Measurements from ENCODE around the gene SND1. TPM values are rescaled to one million over a fixed set of nuclear protein-coding genes. Genes with fewer than 3 reads are reported as not detected.

Gene SND1
- total RNA-seq, 1 donor from 2014 or later: 125 TPM

GRCh38 chr7:128112018-128112780, 460.2 kb downstream of the SND1 start:
- no peak for DNase-seq (ENCODE audit: low spot score)
- no peak for ATAC-seq
- intact Hi-C loops (cut with DNase I): no loop called here

DNA sequence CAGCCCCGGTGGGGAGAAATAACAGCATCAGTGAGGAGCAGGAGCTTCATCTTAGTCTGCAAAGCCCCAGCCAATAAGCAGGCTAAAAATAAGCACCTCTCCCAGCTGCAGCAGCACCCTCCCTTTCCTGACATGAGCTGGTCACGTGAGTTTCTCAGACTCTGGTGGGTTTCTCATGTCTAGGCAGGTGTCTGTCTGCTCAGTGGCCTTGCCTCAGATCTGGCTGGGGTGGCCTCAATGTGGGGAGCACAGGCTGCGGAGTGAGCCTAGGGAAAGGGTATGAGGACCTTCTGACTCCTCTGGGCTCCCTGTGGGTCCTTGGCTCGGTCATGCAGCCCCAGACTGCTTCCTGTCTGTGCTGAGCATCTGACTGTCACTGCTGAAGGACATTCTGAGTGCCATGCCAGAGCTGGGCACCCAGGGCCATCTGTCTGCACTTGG, 460.8 kb downstream of the SND1 start:
- no peak for ATAC-seq
- DNase-seq (ENCODE audit: low spot score): no peak
- intact Hi-C loops (cut with DNase I): no loop called here

DNA sequence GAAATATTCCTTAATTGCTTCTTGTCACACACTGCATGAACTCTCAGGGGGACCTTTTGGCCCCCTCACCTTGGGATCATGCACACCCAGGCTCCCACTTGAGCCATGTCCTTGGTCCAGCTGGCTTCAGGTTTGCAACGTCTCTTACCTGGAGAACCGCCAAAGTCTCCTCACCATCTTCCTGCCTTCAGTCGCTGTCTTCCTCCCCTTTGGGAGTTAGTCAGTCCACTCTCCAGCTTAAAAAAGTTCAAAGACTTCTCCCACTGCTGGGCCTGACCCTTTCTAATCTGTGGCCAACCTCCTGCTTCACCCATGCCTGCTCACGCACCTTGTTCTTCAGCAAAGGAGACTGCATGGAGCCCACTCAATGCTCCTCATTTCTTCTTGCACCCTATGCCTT, 461.8 kb downstream of the SND1 start:
- intact Hi-C loops (cut with DNase I): no loop called here
- DNase-seq (ENCODE audit: low spot score) (no peak), ATAC-seq (no peak)

GRCh38 chr7:128114806-128115205, 462.8 kb downstream of the SND1 start:
- intact Hi-C loops (cut with DNase I): no loop called here
- no peak for ATAC-seq

DNA sequence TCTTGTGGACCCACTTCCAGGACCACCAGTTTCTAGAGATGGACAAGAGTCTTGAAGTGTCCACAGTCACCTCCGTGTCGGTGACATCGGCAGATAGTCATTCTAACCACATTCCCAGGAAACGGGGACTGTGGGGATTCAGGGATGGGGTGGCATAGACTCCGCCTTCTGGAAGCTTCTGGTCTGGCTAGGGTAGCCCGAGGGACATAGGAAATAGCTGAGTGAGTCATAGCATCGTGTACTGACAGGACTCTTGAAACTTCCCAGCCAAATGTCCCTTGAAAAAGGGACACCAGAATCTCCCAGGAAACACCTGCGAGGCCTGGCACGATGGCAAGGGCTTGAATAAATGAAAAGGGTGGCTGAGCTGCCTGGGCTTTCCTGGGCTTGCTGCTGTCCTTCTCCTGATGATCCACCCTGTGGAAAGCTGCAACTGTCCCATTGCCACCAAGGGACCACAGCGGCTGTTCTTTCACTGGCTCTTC, 463.4 kb downstream of the SND1 start:
- intact Hi-C loops (cut with DNase I): no loop called here
- ATAC-seq (no peak), DNase-seq (ENCODE audit: low spot score) (no peak)

More at GRCh38 chr7:128114806-128115205, 462.8 kb downstream of the SND1 start:
- DNase-seq (ENCODE audit: low spot score): no peak

DNA sequence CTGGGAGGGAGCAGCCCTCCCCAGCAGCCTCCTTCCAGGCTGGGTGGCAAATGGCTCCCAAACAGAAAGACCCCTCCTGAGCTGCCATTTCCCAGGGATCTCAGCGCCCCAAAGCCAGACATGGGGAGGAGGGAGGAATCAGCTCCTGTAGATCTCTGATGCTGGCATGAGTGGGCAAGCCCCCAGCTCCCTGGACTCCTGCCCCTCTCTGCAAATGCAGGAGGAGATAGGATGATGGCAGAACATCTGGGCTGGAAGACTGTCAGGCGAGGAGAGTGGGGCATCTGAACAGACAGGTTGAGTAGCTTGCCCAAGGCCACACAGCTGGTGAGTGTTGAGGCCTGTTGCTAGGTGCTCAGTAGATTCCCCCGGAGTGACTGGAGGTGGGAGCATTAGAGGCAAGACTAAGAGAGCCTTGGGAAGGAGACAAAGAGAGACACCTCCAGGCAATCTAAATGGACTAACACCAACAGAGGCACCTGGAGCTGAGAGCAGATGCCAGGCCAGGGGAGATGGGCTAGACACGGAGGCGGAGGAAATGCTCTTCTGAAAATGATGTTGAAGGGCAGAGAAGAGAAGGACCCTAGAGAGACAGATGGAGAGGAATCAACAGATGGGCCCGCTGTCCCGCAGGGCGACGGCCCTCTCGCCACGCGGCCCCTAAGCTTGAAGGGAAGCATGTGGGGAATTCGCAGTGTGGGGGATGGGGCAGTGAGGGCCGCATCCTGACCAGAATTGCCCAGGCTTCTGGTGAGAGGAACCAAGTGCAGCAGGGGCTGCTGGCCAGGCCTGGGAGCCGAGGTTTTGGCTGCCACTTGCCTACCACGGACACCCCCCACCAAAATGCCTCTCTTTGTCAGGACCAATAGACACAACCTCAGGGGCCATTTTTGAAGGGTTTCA, 464.1 kb downstream of the SND1 start:
- intact Hi-C loops (cut with DNase I): no loop called here
- DNase-seq (ENCODE audit: low spot score): no peak
- no peak for ATAC-seq

- no peak for DNase-seq (ENCODE audit: low spot score)
- ATAC-seq: no peak
- intact Hi-C loops (cut with DNase I): no loop called here
These were observed 464.7 kb downstream of the SND1 start for GRCh38 chr7:128116740-128117139.

GRCh38 chr7:128117691-128118090, 465.7 kb downstream of the SND1 start:
- intact Hi-C loops (cut with DNase I): no loop called here
- DNase-seq (ENCODE audit: low spot score) (no peak), ATAC-seq (no peak)

DNA sequence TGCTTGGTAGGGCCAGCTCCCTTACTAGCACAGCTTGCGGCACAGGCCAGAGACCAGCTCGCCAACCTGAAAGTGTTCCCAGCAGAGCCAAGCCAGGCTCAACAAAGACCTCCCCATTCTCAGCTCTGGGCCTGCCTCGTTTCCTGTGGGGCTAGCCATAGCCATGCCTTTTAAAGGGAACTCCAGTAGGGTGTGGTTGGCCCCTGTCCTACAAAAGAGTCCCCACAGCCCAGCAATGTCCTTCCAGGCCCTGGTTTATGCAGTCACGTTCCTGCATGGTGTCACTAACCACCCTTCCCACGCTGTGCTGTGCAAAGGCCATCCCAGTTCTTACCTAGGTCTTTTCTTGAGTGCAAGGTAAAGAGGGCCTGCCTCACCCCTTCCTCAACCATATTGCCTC, 467.0 kb downstream of the SND1 start:
- ATAC-seq (no peak), DNase-seq (ENCODE audit: low spot score) (no peak)

GRCh38 chr7:128120116-128120515, 468.1 kb downstream of the SND1 start:
- ATAC-seq (no peak), DNase-seq (ENCODE audit: low spot score) (no peak)
- intact Hi-C loops (cut with DNase I): no loop called here

More for the DNA sequence above, 467.0 kb downstream of the SND1 start:
- intact Hi-C loops (cut with DNase I): no loop called here

GRCh38 chr7:128120976-128121490, 469.0 kb downstream of the SND1 start:
- DNase-seq (ENCODE audit: low spot score) (no peak), ATAC-seq (no peak)
- intact Hi-C loops (cut with DNase I): no loop called here

GRCh38 chr7:128121711-128122530, 469.9 kb downstream of the SND1 start:
- intact Hi-C loops (cut with DNase I): no loop called here
- ATAC-seq: peak; percentile 79
- no peak for DNase-seq (ENCODE audit: low spot score)

DNA sequence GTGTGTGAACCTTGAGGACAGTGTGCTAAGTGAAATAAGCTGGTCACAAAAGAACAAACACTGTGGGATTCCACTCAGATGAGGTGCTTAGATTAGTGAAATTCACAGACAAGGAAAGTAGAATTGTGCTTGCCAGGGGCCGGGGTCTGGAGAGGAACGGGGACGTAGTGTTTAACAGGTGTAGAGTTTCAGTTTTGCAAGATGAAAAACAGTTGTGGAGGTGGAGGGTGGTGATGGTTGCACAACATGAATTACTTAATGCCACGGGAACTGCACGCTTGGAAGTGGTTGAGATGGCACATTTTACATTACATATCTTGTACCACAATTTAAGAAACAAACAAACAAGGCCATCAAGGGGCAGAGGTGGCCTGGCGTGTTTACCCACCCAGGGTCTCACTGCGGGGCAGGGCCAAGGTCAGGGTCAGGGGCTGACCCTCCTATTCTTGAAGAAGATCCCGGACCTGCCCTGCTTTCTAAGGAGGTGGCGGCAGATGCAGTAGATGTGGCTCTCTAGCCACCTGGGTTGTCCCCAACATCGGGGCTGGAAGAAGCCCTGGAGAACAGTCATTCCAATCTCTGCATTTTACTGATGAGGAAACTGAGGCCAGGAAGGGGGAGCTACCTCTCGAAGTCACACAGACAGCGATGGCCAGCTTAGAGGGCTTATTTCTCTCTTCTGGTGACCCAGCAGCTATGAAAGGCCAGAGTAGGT, 470.7 kb downstream of the SND1 start:
- DNase-seq (ENCODE audit: low spot score): no peak
- intact Hi-C loops (cut with DNase I): no loop called here
- no peak for ATAC-seq

DNA sequence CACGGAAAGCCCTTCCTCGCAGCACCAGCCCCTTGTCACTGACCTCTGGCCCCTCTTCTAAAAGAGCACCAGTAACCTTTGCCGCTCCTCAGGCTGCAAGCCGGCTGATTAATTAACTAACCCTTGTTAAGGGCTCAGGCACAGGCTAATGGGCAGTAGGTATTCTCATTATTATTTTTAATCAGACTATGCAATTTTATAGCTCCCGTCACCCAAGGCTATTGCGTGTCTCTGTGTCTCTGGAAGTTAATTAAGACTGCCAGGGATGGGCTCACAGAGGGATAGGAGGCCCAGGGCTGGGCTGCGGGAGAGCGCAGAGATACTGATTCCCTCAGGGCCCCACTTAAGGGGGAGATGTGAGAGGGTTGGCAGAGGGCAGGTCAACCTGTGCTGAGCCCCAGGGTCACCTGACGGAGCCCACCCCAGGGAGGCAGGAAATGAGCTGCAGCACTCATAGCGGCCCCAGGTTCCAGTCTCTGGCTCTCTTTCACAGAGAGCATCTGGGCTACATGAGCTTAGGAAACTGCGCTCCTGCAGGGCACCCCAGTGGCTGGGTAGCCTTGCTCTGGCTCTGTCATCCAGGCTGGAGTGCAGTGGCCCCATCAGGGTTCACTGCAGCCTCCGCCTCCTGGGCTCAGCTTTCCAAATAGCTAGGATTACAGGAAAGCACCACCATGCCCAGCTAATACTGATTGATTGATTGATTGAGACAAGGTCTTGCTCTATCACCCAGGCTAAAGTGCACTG, 471.5 kb downstream of the SND1 start:
- DNase-seq (ENCODE audit: low spot score) (no peak), ATAC-seq (no peak)
- intact Hi-C loops (cut with DNase I): no loop called here

- DNase-seq (ENCODE audit: low spot score): no peak
- intact Hi-C loops (cut with DNase I): no loop called here
- ATAC-seq: no peak
These were observed 472.8 kb downstream of the SND1 start for GRCh38 chr7:128124786-128125185.

- ATAC-seq (no peak), DNase-seq (ENCODE audit: low spot score) (no peak)
- intact Hi-C loops (cut with DNase I): no loop called here
These were observed 473.8 kb downstream of the SND1 start for GRCh38 chr7:128125816-128126215.

DNA sequence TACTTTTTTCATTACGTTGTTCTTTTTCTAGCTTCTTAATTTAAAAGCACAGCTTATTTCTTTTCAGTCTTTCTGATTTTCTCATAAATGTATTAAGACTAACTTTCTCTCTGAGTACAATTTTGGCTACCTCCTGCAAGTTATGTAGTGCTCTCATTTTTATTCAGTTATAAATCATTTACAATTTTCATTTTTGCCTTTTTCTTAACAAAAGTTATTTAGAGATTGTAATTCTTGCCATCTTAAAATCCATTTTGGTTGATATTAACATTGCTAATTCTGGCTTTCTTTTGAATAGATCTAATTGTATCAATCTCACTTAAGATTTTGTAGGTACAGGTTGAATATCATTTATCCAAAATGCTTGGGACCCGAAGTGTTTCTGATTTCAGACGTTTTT, 476.4 kb downstream of the SND1 start:
- intact Hi-C loops (cut with DNase I): no loop called here
- no peak for DNase-seq (ENCODE audit: low spot score)
- no peak for ATAC-seq

Measured in sciatic nerve (tissue), 2 donors.